Measurements from ENCODE around the gene AP4S1.
A peak's percentile ranks its signal among the peaks of the same experiment; 100 is the strongest.
"Not testable (repeated sequence)": the region's sequence is repeated elsewhere in the genome, so short reads cannot be mapped to it uniquely, and the experiment has no call there.

The AP4S1 gene

GRCh38 chr14:31025367-31026076 is at the start of gene AP4S1:
AP4S1 (plus strand) TSS chr14:31025649; CDS start chr14:31066197, 40,548 bp downstream.
- DNase-seq, result peak; percentile 32

- DNase-seq, result no peak
Measured at GRCh38 chr14:30977752-30978151, 47.7 kb upstream of the AP4S1 start.

- peak; percentile 16 for DNase-seq
Measured at GRCh38 chr14:30980106-30980704, 45.2 kb upstream of the AP4S1 start.

GRCh38 chr14:30980980-30981379 is 44.5 kb upstream of the AP4S1 start:
- no peak for DNase-seq

- DNase-seq, result no peak
Measured at GRCh38 chr14:30982533-30982932, 42.9 kb upstream of the AP4S1 start.

GRCh38 chr14:30983858-30984257 is 41.6 kb upstream of the AP4S1 start:
- DNase-seq, result no peak

- no peak for DNase-seq
Measured at GRCh38 chr14:30985796-30986195, 39.7 kb upstream of the AP4S1 start.

GRCh38 chr14:30988509-30988908 is 36.9 kb upstream of the AP4S1 start:
- DNase-seq, result no peak

GRCh38 chr14:30990770-30991169 is 34.7 kb upstream of the AP4S1 start:
- DNase-seq, result no peak

GRCh38 chr14:30991408-30991807 is 34.0 kb upstream of the AP4S1 start:
- no peak for DNase-seq

GRCh38 chr14:30993071-30993470 is 32.4 kb upstream of the AP4S1 start:
- no peak for DNase-seq

GRCh38 chr14:30994681-30995620 is 30.5 kb upstream of the AP4S1 start:
- DNase-seq, result no peak

- no peak for DNase-seq
Measured at GRCh38 chr14:30995689-30996088, 29.8 kb upstream of the AP4S1 start.

GRCh38 chr14:30996892-30997659 is 28.4 kb upstream of the AP4S1 start:
- DNase-seq, result no peak

GRCh38 chr14:30998100-30998706 is 27.2 kb upstream of the AP4S1 start:
- no peak for DNase-seq

- DNase-seq, result no peak
Measured at GRCh38 chr14:30999038-30999773, 26.2 kb upstream of the AP4S1 start.

- DNase-seq, result no peak
Measured at GRCh38 chr14:31000629-31001338, 24.7 kb upstream of the AP4S1 start.

- DNase-seq, result no peak
Measured at GRCh38 chr14:31001339-31001658, 24.1 kb upstream of the AP4S1 start.

- no peak for DNase-seq
Measured at GRCh38 chr14:31003284-31003683, 22.2 kb upstream of the AP4S1 start.

- not testable (repeated sequence) for DNase-seq
Measured at GRCh38 chr14:31004007-31004406, 21.4 kb upstream of the AP4S1 start.

GRCh38 chr14:31006703-31007102 is 18.7 kb upstream of the AP4S1 start:
- DNase-seq, result no peak

All from activated gamma-delta T cell treated with Interleukin-2 at 50 U/mL for 16 hours (primary cell).